Measurements from ENCODE around the gene MS4A2.

DNA sequence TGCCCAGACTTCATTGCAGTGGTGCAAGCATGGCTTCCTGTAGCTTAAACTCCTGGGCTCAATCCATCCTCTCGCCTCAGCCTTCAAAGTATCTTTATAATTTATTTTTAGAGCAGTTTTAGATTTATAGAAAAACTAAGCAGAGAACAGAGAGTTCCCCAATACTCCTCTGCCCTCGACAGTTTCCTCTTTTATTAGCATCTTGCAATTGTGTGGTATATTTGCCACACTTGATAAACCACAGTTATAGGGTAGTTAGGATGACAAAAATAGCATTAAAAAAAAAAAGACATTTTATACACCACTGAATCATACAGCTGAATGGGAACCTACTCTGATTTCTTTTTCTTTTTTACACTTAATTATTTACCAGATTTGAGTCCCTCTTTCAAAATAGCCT is 31.2 kb downstream of the MS4A2 start:
- TF ChIP-seq, protein P1, sequence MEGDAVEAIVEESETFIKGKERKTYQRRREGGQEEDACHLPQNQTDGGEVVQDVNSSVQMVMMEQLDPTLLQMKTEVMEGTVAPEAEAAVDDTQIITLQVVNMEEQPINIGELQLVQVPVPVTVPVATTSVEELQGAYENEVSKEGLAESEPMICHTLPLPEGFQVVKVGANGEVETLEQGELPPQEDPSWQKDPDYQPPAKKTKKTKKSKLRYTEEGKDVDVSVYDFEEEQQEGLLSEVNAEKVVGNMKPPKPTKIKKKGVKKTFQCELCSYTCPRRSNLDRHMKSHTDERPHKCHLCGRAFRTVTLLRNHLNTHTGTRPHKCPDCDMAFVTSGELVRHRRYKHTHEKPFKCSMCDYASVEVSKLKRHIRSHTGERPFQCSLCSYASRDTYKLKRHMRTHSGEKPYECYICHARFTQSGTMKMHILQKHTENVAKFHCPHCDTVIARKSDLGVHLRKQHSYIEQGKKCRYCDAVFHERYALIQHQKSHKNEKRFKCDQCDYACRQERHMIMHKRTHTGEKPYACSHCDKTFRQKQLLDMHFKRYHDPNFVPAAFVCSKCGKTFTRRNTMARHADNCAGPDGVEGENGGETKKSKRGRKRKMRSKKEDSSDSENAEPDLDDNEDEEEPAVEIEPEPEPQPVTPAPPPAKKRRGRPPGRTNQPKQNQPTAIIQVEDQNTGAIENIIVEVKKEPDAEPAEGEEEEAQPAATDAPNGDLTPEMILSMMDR (conservative IDR thresholded peaks at IDR 0.05; ENCODE audit: low read length), result no peak
- no peak for TF ChIP-seq EZH2phosphoT487 (IDR thresholded peaks at IDR 0.05; ENCODE audit: borderline replicate concordance, low read depth, low read length)

All from OCI-LY7 (cell line).